H1 (cell line): ENCODE data around the gene PPP1CA. TPM values are rescaled to one million over a fixed set of nuclear protein-coding genes. Genes with fewer than 3 reads are reported as not detected.

ENCODE experiments used
- GABPA ChIP-seq: IDR thresholded peaks from 2 replicates; pipeline ENCODE4 v1.6.1; 2011; ENCODE audit warnings: mild to moderate bottlenecking, low read length, moderate library complexity, borderline replicate concordance; ENCODE audit not compliant: insufficient read depth
- JUND ChIP-seq: IDR thresholded peaks from 2 replicates; pipeline ENCODE4 v1.6.1; 2011; ENCODE audit warnings: mild to moderate bottlenecking, improper control_type of control experiment, low read length
- KDM4A ChIP-seq: IDR thresholded peaks from one replicate; pipeline ENCODE4 v1.7.1; 2012; ENCODE audit warnings: low read depth, mild to moderate bottlenecking, moderate library complexity, low read length, inconsistent platforms; ENCODE audit not compliant: severe bottlenecking
- SP4 ChIP-seq: IDR thresholded peaks from 2 replicates; pipeline ENCODE4 v1.6.1; 2012; ENCODE audit warnings: low read length, inconsistent platforms
- polyA plus RNA-seq, 7 experiments: library from polyadenylated mRNA; depleted of rRNA in 3 of 7; stranded (reverse) in 5 of 7; unstranded in 2 of 7; fragments of >200 nt in 5 of 7; fragments of 200-250 nt in 2 of 7; gene quantifications; 1 replicate in 5 of 7; 2 replicates in 1 of 7; 4 replicates in 1 of 7; pipeline versions ENCODE4 v1.2.1 to v1.2.3, GENCODE V29; 2011 to 2013; ENCODE audit warnings: missing spikeins in 2 of 7, mixed read lengths in 2 of 7
- total RNA-seq: library from RNA; stranded (reverse); fragmentation: NEBNext Ultra II Directional; extraction: Animal tissue kit (Norgen Biotek cat#: 25700); gene quantifications from 2 replicates; pipeline ENCODE4 v1.2.1, GENCODE V29; 2021
- TF ChIP-seq, protein P1 (sequence below), 3 experiments: IDR thresholded peaks; 1 replicate in 2 of 3; 2 replicates in 1 of 3; pipeline versions ENCODE4 v1.5.1 to v1.6.1; 2011; ENCODE audit warnings: low read length in 3 of 3, mild to moderate bottlenecking in 3 of 3, inconsistent platforms in 2 of 3, low read depth in 1 of 3, moderate library complexity in 1 of 3; ENCODE audit not compliant: insufficient read depth in 1 of 3; ENCODE audit errors: control extremely low read depth in 1 of 3
- TF ChIP-seq, protein P2 (sequence below): IDR thresholded peaks from 2 replicates; pipeline ENCODE4 v1.6.1; 2012; ENCODE audit warnings: low read length, inconsistent platforms

The PPP1CA gene
- total and polyA plus RNA-seq, 2 of the 8 experiments (the other 6 are each of a cell fraction or from before 2014, with no cell fraction given), result 198 to 359 TPM

- TF ChIP-seq JUND, result no peak
- TF ChIP-seq SP4, result no peak
- no peak for TF ChIP-seq KDM4A
- no peak for TF ChIP-seq GABPA
- TF ChIP-seq, protein P1, sequence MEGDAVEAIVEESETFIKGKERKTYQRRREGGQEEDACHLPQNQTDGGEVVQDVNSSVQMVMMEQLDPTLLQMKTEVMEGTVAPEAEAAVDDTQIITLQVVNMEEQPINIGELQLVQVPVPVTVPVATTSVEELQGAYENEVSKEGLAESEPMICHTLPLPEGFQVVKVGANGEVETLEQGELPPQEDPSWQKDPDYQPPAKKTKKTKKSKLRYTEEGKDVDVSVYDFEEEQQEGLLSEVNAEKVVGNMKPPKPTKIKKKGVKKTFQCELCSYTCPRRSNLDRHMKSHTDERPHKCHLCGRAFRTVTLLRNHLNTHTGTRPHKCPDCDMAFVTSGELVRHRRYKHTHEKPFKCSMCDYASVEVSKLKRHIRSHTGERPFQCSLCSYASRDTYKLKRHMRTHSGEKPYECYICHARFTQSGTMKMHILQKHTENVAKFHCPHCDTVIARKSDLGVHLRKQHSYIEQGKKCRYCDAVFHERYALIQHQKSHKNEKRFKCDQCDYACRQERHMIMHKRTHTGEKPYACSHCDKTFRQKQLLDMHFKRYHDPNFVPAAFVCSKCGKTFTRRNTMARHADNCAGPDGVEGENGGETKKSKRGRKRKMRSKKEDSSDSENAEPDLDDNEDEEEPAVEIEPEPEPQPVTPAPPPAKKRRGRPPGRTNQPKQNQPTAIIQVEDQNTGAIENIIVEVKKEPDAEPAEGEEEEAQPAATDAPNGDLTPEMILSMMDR (IDR thresholded peaks at IDR 0.05; ENCODE audit: control extremely low read depth in 1 of 3, insufficient read depth in 1 of 3, low read depth in 1 of 3, low read length in 3 of 3), result peak in 2 of 3 experiments; percentile 53 to 60; a peak in 3 of 4 replicates
- TF ChIP-seq, protein P2, sequence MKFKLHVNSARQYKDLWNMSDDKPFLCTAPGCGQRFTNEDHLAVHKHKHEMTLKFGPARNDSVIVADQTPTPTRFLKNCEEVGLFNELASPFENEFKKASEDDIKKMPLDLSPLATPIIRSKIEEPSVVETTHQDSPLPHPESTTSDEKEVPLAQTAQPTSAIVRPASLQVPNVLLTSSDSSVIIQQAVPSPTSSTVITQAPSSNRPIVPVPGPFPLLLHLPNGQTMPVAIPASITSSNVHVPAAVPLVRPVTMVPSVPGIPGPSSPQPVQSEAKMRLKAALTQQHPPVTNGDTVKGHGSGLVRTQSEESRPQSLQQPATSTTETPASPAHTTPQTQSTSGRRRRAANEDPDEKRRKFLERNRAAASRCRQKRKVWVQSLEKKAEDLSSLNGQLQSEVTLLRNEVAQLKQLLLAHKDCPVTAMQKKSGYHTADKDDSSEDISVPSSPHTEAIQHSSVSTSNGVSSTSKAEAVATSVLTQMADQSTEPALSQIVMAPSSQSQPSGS, result no peak
These were observed 37.9 kb upstream of the PPP1CA start (continued) for GRCh38 chr11:67439321-67440228.
